ENCODE data around the gene PPARGC1A.

Gene PPARGC1A

DNA sequence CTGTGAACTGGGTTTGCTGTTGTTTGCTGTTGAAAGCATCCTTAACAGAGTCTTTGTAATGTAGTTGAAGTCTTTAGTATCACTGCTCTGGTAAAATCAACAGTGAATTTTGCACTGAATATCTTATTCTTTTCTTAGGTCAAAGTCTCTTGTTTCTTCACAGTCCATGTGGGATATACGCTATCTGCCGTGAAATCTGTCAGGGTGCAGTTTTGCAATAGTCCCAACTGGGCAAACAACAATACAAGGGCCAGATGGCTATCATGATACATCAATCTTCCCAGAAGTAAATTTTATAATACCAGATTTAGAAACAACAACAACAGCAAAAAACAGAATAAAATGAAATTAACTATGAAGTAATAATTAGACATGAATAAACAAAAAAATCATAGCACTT lies 123.5 kb downstream of the PPARGC1A start:
- no peak for FAIRE-seq

DNA sequence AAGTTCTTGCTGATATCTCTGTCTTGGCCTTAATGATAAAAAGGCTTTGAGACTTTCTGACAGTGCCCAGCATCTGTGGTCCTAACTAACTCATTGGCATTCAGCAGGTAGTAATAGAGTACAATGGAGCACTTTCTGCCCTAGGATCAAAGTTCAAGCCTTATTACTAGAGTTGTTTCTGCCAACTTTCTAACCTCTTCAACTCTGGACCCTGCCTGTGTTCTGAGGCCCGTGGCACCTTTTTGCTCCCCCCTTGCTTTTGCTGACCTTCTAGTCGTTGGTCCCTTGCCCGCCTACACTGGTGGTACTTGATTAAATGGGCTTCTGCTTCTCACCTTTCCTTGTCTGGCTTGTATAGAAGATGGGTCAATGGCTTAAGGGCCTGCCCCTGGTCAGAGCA lies 126.3 kb downstream of the PPARGC1A start:
- FAIRE-seq = no peak

DNA sequence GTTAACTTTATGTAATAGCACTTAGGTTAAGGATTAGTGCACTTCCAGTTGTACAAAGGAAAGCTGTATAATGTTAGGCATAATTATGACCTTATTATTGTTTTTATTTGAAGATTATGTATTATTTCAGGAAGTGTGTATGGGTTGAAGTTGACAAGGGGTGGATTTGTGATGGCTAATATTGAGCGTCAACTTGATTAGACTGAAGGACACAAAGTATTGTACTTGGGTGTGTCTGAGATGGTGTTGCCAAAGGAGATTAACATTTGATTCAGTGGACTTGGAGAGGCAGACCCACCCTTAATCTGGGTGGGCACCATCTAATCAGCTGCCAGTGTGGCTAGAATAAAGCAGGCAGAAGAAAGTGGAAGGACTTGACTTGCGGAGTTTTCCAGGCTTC lies 127.3 kb downstream of the PPARGC1A start:
- no peak for FAIRE-seq

GRCh38 chr4:23759066-23759465 lies 130.8 kb downstream of the PPARGC1A start:
- FAIRE-seq = no peak

DNA sequence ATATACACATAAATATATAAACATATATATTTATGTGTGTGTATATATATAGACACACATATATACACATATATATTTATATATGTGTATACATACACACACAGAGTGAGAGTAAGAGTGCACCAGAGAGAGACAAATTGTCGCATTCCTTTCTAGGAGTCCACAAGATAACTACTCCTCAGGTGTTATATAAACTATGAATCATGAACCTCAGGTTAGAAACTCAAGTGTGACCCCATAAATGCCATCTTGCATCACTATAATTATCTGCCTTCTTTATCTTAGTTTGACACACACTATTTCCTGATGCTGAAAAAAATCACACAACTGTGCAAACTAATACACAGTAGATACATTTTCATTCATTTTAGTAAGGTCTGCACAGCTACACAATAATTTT lies 135.2 kb downstream of the PPARGC1A start:
- no peak for FAIRE-seq

DNA sequence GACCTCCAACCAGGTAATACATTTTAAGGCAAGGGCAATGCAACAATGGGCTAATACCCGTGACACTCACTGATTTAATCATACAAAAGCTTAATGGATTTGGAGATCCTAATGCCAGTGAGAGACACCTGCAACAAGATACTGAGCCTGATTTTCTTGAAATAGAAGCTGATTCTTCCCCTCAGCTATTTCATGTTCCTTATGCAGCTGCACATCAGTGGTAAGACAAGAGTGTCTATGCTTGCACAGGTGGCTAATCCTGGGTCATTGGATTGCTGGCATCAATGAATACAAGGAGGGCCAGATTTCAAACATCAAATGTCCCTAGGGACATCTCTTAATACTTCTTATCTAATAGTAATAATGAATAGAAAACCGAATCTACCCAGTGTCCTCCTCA lies 139.7 kb downstream of the PPARGC1A start:
- FAIRE-seq = no peak

- FAIRE-seq = no peak
Measured at GRCh38 chr4:23747281-23747735, 142.5 kb downstream of the PPARGC1A start.

GRCh38 chr4:23746672-23747071 lies 143.2 kb downstream of the PPARGC1A start:
- FAIRE-seq = no peak

DNA sequence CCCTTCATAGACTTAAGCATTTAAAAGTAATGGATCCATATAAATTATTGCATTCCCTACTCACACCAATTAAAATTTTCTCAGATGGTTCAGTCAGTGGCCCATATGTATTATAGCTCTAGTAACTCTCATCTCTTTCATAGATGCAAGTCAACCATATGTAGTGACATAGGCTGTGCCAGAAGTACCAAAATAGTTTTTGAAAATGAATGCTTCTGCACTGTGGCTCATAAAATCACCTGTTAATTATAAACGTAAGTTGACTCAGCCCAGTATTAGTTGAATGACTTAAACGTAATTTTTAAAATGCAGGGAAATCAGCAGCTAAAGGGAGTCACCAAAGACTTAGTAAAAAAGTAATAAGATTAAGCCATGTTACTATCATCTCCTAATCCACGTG lies 143.8 kb downstream of the PPARGC1A start:
- no peak for FAIRE-seq

- FAIRE-seq = no peak
Measured at GRCh38 chr4:23745377-23745776, 144.5 kb downstream of the PPARGC1A start.
